Common myeloid progenitor, CD34-positive (primary cell): ENCODE measurements around the gene NRG3.

Experiments used
- CTCF ChIA-PET: fragments of 350-600 bp; sonication (Branson Sonifier 250); formaldehyde crosslinking; loops from one replicate; lab custom pipeline; 2021; ENCODE audit warnings: antibody characterized with exemption; lab: Charles Lee
- POLR2A ChIA-PET: fragments of 350-600 bp; sonication (Branson Sonifier 250); formaldehyde crosslinking; loops from one replicate; lab custom pipeline; 2021; ENCODE audit warnings: antibody characterized with exemption; lab: Charles Lee
- DNase-seq, 3 donors: peaks; one replicate each; pipeline versions ENCODE4 v3.0.0 to v3.0.0-alpha.2; 2013
- H3K27ac ChIP-seq, 2 experiments: 1 replicate in 1 of 2; 2 replicates in 1 of 2; pipeline ENCODE4 v1.7.0; 2013; ENCODE audit warnings: inconsistent platforms in 2 of 2, low read length in 2 of 2, mild to moderate bottlenecking in 2 of 2, low read depth in 1 of 2, moderate library complexity in 1 of 2; ENCODE audit not compliant: severe bottlenecking in 2 of 2, insufficient read depth in 1 of 2, poor library complexity in 1 of 2
- H3K27me3 ChIP-seq, 5 experiments: replicated peaks in 2 of 5; 1 replicate in 3 of 5; 2 replicates in 2 of 5; pipeline versions ENCODE4 v1.6.1 to v1.7.0; 2013; ENCODE audit warnings: low read length in 4 of 5, mild to moderate bottlenecking in 2 of 5, moderate library complexity in 2 of 5, inconsistent platforms in 1 of 5; ENCODE audit not compliant: insufficient read depth in 5 of 5, control insufficient read depth in 4 of 5
- H3K36me3 ChIP-seq, 4 experiments: 1 replicate in 2 of 4; 2 replicates in 2 of 4; pipeline versions ENCODE4 v1.6.1 to v1.7.0; 2013; ENCODE audit warnings: low read length in 3 of 4, control low read depth in 1 of 4, mild to moderate bottlenecking in 1 of 4; ENCODE audit not compliant: control insufficient read depth in 4 of 4, insufficient read depth in 4 of 4
- H3K4me1 ChIP-seq, 4 experiments: 1 replicate in 3 of 4; 2 replicates in 1 of 4; pipeline versions ENCODE4 v1.6.1 to v1.7.1; 2013; ENCODE audit warnings: low read length in 3 of 4, mild to moderate bottlenecking in 3 of 4, control low read depth in 1 of 4, inconsistent platforms in 1 of 4, moderate library complexity in 1 of 4; ENCODE audit not compliant: control insufficient read depth in 4 of 4, insufficient read depth in 4 of 4; ENCODE audit errors: control extremely low read depth in 1 of 4
- H3K4me3 ChIP-seq, 7 experiments: 1 replicate in 4 of 7; 2 replicates in 3 of 7; pipeline versions ENCODE4 v1.5.1 to v1.7.0; 2013; ENCODE audit warnings: mild to moderate bottlenecking in 7 of 7, low read length in 6 of 7, moderate library complexity in 6 of 7, inconsistent platforms in 2 of 7, low read depth in 2 of 7, control low read depth in 1 of 7; ENCODE audit not compliant: insufficient read depth in 4 of 7, control insufficient read depth in 1 of 7; ENCODE audit errors: extremely low read depth in 1 of 7
- H3K9me3 ChIP-seq, 5 experiments: 1 replicate in 4 of 5; 2 replicates in 1 of 5; pipeline versions ENCODE4 v1.6.1 to v1.7.1; 2013; ENCODE audit warnings: low read length in 4 of 5, mild to moderate bottlenecking in 2 of 5, inconsistent platforms in 1 of 5, low read depth in 1 of 5, moderate library complexity in 1 of 5; ENCODE audit not compliant: control insufficient read depth in 4 of 5, insufficient read depth in 2 of 5; ENCODE audit errors: control extremely low read depth in 1 of 5
- WGBS: methylation state at CpG from one replicate; pipeline ENCODE4 v1.1.5; 2013; ENCODE audit not compliant: insufficient coverage; 5-methylcytosine and 5-hydroxymethylcytosine counted together

NRG3 gene

DNA sequence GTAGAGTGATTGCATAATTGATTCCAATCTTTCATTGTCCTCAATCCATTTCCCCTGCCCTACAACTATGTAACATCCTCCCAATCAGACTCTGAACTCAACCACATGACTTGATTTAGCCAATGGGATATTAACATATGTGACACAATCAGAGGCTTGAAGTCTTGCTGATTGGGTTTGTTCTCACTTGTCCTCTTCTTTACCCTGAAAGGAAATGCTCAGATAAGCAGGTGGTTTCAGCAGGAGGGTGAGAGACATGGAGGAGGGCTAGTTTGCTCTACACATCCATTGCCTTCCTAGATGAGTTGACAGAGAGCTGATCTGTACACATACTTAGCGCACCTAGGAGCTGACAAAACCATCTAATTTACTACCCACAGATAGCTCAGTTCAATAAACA is 669.4 kb downstream of the NRG3 start:
- no peaks in the 10 kb centered on the region for H3K27me3 ChIP-seq
- no peaks in the 10 kb centered on the region for H3K36me3 ChIP-seq
- DNase-seq, result no peak
- H3K9me3 ChIP-seq, result no peaks in the 10 kb centered on the region
- no peak overlapping the region for H3K4me3 ChIP-seq
- ChIA-PET POLR2A (no interaction called here), CTCF (no interaction called here)
- H3K27ac ChIP-seq, result no peak overlapping the region
- no CpG with 5 or more reads among the region's 1 CpG for WGBS
- H3K4me1 ChIP-seq, result no peaks in the 10 kb centered on the region

DNA sequence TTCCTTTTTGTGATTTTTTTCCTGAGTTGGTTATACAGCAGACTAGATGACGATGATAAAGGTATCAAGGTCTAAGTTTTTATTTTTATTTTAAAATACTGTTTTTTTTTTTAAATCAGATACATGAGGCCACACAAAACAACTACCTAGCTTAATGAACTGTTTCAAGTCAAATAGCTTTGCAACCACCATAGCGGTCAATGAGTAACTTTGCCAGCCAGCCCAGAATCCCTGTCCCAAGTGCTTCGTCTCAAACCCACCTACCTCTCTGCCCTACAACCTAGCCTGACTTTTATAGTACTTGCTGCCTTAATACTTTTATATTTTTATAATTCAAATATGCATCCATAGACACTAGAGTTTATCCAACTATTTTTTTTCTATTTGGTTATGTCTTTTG is 676.5 kb downstream of the NRG3 start:
- ChIA-PET POLR2A (no interaction called here), CTCF (no interaction called here)
- Histone ChIP-seq H3K36me3 (no peaks in the 10 kb centered on the region), H3K27ac (no peak overlapping the region), H3K4me3 (no peak overlapping the region), H3K9me3 (no peaks in the 10 kb centered on the region), H3K4me1 (no peaks in the 10 kb centered on the region), H3K27me3 (no peaks in the 10 kb centered on the region)
- DNase-seq, result no peak
- 100% methylated on average over 1 of the region's 3 CpGs for WGBS

DNA sequence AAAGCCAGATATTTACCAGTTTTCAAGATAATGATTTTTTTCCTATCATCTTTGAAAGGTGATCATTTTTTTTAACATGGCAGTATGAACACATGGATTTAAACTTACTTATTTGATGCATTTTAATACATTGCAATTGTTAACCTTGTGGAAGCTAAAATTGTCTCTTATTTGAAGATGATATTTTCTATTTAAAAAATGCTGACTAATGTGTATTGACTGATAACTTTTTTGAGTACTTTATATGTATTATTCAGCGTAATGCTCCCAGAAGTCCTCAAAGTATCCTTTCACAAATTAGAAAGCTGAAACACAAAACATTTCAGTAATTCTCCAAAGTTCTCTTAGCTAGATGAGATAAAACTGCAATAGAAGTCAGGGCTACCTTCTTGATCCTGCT is 677.3 kb downstream of the NRG3 start:
- Histone ChIP-seq H3K9me3 (no peaks in the 10 kb centered on the region), H3K4me1 (no peaks in the 10 kb centered on the region), H3K27ac (no peak overlapping the region), H3K4me3 (no peak overlapping the region), H3K27me3 (no peaks in the 10 kb centered on the region), H3K36me3 (no peaks in the 10 kb centered on the region)
- CTCF ChIA-PET, result no interaction called here
- no peak for DNase-seq
- POLR2A ChIA-PET, result no interaction called here
- no CpG with 5 or more reads among the region's 1 CpG for WGBS

DNA sequence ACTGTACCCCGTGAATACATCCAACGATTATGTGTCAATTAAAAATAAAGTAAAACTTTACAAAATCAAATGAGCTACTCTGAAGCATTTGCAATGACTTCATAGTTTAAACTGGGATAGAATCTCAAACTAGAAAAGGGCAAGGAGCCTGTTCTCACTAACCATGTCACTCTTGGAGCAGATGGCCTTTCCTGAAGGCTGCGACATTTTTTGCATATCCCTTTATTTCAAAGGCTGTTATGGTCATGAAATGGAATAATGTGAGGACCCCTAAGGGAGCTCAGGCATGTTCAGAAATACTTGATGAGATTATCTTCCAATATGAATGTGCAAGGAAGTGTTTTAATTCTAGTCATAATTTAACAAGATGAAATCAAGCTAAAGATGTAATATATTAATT is 679.4 kb downstream of the NRG3 start:
- no peak for DNase-seq
- CTCF ChIA-PET, result no interaction called here
- POLR2A ChIA-PET, result no interaction called here
- no peaks in the 10 kb centered on the region for H3K36me3 ChIP-seq
- 86% methylated on average over 1 of the region's 3 CpGs for WGBS
- no peak overlapping the region for H3K4me3 ChIP-seq
- H3K27me3 ChIP-seq, result no peaks in the 10 kb centered on the region
- no peaks in the 10 kb centered on the region for H3K9me3 ChIP-seq
- H3K27ac ChIP-seq, result no peak overlapping the region
- H3K4me1 ChIP-seq, result no peaks in the 10 kb centered on the region

DNA sequence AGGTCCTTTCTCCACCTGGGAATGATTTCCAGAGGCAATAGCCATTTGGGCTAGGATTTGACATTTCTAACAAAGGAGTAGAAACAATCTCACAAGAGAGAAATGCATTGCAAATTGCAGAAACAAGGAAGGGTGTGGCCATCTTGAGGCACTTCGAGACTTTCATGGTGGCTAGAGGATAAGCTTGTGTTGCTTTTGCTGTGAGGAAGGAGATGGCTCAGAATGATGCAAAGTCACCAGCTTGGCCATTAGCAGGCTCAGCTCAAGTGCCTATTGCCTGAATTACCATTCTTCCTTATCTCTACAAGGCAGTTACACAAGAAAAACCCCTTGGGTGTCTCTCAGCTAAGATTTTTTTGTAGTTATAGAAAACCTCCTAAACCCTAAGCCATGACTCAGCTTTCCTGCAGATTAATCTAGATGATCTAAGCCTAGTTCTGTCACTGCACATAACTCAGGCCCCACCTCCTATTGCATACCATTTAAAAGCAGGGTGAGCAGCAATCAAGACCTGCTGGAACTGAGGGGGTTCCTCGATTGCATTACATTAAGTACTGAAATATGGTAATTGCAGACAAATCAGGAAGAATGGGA is 683.1 kb downstream of the NRG3 start:
- H3K27me3 ChIP-seq, result no peaks in the 10 kb centered on the region
- ChIA-PET CTCF (no interaction called here), POLR2A (no interaction called here)
- no peaks in the 10 kb centered on the region for H3K4me1 ChIP-seq
- 100% methylated on average over 1 of the region's 2 CpGs for WGBS
- DNase-seq, result no peak
- H3K9me3 ChIP-seq, result no peaks in the 10 kb centered on the region
- no peaks in the 10 kb centered on the region for H3K36me3 ChIP-seq
- no peak overlapping the region for H3K27ac ChIP-seq
- H3K4me3 ChIP-seq, result no peak overlapping the region

DNA sequence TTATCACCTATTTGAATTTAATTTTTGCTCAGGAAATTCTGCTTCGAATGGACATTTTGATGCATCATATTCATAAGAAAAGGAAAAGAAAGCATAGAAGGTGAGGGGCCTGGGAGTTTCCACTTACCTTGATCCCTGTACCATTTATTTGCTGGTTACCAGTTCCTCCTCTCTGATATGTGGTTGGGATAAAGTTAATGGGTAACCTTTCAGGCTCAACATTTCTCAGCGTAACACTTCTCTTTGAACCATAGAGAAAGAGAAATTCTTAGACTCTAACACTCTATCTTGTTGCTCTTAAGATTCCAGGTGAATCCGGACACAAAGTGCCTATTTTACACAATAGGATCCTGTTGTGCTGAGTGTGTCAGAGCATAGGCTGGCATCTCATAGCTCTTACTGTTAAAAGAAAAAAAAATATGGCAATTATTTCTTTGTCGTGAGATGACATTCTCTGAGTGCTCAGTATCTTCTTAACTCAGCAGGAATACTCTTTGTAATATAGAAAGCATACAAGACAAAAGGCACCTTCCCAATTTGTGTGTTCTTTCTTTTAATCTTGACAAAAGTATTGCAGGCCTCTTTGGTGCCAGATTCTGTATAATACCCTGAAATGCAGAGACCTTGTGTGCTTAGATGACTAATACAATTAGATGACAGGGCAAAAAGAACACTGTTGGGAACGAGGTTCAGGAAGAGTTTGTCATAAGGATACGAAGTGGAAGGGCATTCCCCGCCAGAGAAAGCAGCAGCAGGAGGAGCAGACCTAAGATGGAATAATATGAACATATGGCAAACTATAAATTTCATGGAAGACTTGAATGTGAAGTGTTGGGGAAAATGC is 689.6 kb downstream of the NRG3 start:
- no peaks in the 10 kb centered on the region for H3K9me3 ChIP-seq
- DNase-seq, result no peak
- ChIA-PET POLR2A (no interaction called here), CTCF (no interaction called here)
- no peak overlapping the region for H3K27ac ChIP-seq
- H3K27me3 ChIP-seq, result no peaks in the 10 kb centered on the region
- WGBS, result 67% methylated on average over 1 of the region's 7 CpGs
- H3K4me3 ChIP-seq, result no peak overlapping the region
- no peaks in the 10 kb centered on the region for H3K36me3 ChIP-seq
- no peaks in the 10 kb centered on the region for H3K4me1 ChIP-seq

DNA sequence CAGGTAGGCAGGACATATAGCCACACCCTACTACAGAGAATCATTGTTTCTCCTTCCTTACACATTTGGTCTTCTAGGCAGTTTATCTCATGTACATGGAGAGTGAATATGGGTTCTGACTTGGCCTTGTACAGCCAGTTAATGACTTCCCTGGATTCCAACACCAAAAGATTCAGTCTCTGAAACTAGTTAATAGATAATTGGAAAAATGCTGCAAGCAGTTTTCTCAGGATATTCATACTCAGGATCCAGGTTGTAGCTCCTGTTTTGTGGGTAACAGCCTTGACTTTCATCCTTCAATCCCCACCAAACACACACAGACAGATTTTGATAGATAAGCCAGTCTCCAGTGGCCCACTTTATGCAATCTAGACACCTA is 690.2 kb downstream of the NRG3 start:
- H3K27ac ChIP-seq, result no peak overlapping the region
- no peaks in the 10 kb centered on the region for H3K4me1 ChIP-seq
- H3K36me3 ChIP-seq, result no peaks in the 10 kb centered on the region
- H3K4me3 ChIP-seq, result no peak overlapping the region
- no peak for DNase-seq
- no peaks in the 10 kb centered on the region for H3K27me3 ChIP-seq
- H3K9me3 ChIP-seq, result no peaks in the 10 kb centered on the region
- CTCF ChIA-PET, result no interaction called here
- POLR2A ChIA-PET, result no interaction called here
